ENCODE data around the gene TMA7.

Gene TMA7

DNA sequence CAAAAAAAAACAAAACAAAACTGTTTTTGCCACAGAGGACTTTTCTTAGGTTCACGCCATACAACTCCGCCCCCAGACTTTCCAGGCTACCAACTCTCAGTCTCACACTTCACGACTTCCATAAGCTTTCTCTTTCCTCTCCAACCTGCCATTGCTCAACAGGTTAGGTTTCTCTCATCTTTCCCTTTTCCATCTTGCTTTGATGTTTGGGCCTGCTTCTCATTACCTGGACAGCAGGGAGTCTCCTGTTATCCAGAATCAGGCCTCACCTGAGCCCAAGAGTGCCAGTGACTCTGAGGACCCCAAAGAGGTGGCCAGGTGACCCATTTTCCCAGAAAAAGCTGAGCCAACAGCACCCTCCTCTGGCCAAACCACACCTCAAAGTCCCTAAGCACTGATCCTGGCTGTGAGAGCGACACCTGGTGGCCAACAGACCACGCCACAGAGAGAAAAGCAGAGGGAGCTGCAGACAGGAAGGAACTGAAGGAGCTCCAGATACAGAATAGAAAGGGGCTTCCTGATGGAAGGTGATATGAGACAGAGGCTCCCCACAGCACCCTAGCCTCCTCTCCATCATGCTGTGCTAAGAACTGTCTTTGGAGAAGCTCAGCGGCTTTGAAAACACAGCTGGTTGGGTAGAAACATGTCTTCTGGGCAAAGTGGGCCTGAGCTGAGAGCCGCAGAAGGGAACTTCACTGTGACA lies 4.1 kb upstream of the TMA7 start:
- peak; percentile 87 for DNase-seq (ENCODE audit: low spot score)
- in situ Hi-C loops (cut with MboI; ENCODE audit: low pct_unique_long_range_greater_than_20kb, low sequenced_read_pairs, unreplicated experiment) = loop anchor here (10.0 kb wide), 1 partner anchor 241 kb away; no protein-coding TSS in a partner anchor
- peak; percentile 100 for TF ChIP-seq CTCF (IDR thresholded peaks at IDR 0.05; ENCODE audit: extremely low read depth, insufficient read depth, missing control alignments)

DNA sequence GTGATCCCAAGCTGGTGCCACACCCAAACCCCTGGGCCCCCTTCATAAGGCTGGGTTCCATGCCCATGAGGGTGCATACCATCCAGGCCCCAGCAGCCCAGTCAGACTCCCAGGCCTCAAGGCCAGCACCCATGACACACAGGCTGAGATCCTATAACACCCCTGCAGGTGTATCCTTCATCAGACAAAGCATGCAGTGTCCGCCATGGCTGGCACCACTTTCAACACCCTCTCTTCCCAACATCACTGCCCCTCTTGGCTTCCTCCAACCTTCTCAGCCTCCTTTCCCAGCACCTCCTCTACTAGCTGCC lies 3.6 kb upstream of the TMA7 start:
- DNase-seq (ENCODE audit: low spot score) = no peak
- in situ Hi-C loops (cut with MboI; ENCODE audit: low pct_unique_long_range_greater_than_20kb, low sequenced_read_pairs, unreplicated experiment) = loop anchor here (10.0 kb wide), 1 partner anchor 242 kb away; no protein-coding TSS in a partner anchor
- no peak for TF ChIP-seq CTCF (IDR thresholded peaks at IDR 0.05; ENCODE audit: extremely low read depth, insufficient read depth, missing control alignments)

DNA sequence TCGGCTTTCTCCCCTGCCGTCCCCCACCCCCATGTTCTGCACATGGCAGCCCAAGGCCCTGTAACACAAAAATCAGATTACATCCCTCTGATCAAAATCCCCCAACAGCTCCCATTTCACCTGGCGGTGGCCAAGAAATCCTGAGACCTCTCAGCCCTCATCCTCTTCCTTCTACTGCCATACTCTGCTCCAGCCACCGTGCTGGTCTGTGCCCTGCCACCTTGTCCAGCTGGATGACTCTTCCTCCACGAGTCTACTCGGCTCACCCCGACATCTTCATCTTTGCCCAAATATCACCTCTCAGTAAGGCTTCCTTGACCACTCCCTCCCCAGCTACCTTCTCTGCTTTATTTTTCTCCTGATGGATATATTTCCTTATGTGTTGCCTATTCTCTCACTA lies 3.2 kb upstream of the TMA7 start:
- no peak for DNase-seq (ENCODE audit: low spot score)
- no peak for TF ChIP-seq CTCF (IDR thresholded peaks at IDR 0.05; ENCODE audit: extremely low read depth, insufficient read depth, missing control alignments)
- in situ Hi-C loops (cut with MboI; ENCODE audit: low pct_unique_long_range_greater_than_20kb, low sequenced_read_pairs, unreplicated experiment) = loop anchor here (10.0 kb wide), 1 partner anchor 242 kb away; no protein-coding TSS in a partner anchor

DNA sequence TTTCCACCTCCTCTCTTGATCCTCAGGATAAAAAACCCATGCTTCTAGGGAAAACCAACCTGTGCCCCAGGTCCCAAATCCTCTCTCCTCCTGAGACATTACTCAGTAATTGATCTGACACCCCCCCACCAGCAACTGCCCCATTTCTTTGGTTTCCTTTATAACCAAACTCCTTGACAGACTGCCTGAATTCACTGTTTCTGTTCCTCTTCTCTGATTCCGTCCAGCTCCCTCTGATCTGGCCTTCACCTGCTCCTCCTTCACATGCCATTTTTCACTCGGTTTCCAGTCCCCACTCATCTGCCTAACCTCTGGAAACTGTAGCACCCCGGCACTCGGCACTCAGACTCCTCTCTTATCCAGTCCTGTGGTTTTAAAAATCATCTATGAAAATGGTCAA lies 2.2 kb upstream of the TMA7 start:
- no peak for TF ChIP-seq CTCF (IDR thresholded peaks at IDR 0.05; ENCODE audit: extremely low read depth, insufficient read depth, missing control alignments)
- DNase-seq (ENCODE audit: low spot score) = no peak
- in situ Hi-C loops (cut with MboI; ENCODE audit: low pct_unique_long_range_greater_than_20kb, low sequenced_read_pairs, unreplicated experiment) = loop anchor here (10.0 kb wide), 1 partner anchor 243 kb away; no protein-coding TSS in a partner anchor

- TF ChIP-seq CTCF (IDR thresholded peaks at IDR 0.05; ENCODE audit: extremely low read depth, insufficient read depth, missing control alignments) = no peak
- DNase-seq (ENCODE audit: low spot score) = peak; percentile 19
- in situ Hi-C loops (cut with MboI; ENCODE audit: low pct_unique_long_range_greater_than_20kb, low sequenced_read_pairs, unreplicated experiment) = no loop called here
Measured at GRCh38 chr3:48440590-48440958, 517 bp downstream of the TMA7 start.

DNA sequence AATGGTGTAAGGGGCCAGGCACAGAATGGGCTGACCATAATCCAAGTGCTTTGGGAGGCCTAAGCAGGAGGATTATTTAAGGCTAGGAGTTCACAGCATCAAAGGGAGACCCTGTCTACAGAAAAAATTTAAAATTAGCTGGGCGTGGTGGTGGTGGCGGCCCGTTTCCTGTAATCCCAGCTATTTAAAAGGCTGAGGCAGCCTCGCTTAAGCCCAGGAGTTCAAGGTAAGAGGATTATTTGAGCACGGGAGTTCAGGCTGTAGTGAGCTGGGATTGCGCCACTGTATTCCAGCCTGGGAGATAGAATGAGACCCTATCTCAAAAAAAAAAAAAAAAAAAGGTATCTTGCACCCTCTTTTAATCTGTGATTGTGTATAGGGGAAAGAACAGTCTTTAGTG lies 1.9 kb downstream of the TMA7 start:
- TF ChIP-seq CTCF (IDR thresholded peaks at IDR 0.05; ENCODE audit: extremely low read depth, insufficient read depth, missing control alignments) = no peak
- in situ Hi-C loops (cut with MboI; ENCODE audit: low pct_unique_long_range_greater_than_20kb, low sequenced_read_pairs, unreplicated experiment) = no loop called here
- no peak for DNase-seq (ENCODE audit: low spot score)

Data from GM13977 (cell line).